ENCODE data around the gene ALDH1A1.

Gene ALDH1A1

GRCh38 chr9:72982146-72982799 lies 29.4 kb upstream of the ALDH1A1 start:
- POLR2A ChIA-PET: no interaction called here

GRCh38 chr9:72981433-72981832 lies 28.6 kb upstream of the ALDH1A1 start:
- Histone ChIP-seq H3K4me1 (ENCODE audit: control insufficient read depth, insufficient read depth, low read length) (no peaks in the 10 kb centered on the region), H3K36me3 (ENCODE audit: control insufficient read depth in 2 of 2, insufficient read depth in 1 of 2, low read length in 2 of 2) (no peaks in the 10 kb centered on the region), H3K27ac (ENCODE audit: extremely low read depth, low read depth, low read length) (no peak overlapping the region), H3K9me3 (ENCODE audit: control insufficient read depth, insufficient read depth, low read depth, low read length) (no peaks in the 10 kb centered on the region), H3K4me3 (ENCODE audit: low read depth, low read length) (no peak overlapping the region)
- CTCF ChIA-PET: no interaction called here
- POLR2A ChIA-PET: no interaction called here
- TF ChIP-seq CTCF (tag by site-specific recombination; IDR thresholded peaks at IDR 0.05): no peak
- no peak for TF ChIP-seq MYNN (tag by site-specific recombination; IDR thresholded peaks at IDR 0.05; ENCODE audit: borderline replicate concordance)
- TF ChIP-seq ZNF341 (tag by site-specific recombination; IDR thresholded peaks at IDR 0.05; ENCODE audit: low read depth): no peak
- no peak for TF ChIP-seq ZNF48 (tag by site-specific recombination; IDR thresholded peaks at IDR 0.05)
- TF ChIP-seq ZNF155 (tag by site-specific recombination; IDR thresholded peaks at IDR 0.05): no peak
- TF ChIP-seq OSR2 (tag by site-specific recombination; IDR thresholded peaks at IDR 0.05): no peak
- TF ChIP-seq ZNF518A (tag by site-specific recombination; conservative IDR thresholded peaks at IDR 0.05; ENCODE audit: low read depth): no peak
- no peak for TF ChIP-seq ZNF561 (tag by site-specific recombination; IDR thresholded peaks at IDR 0.05; ENCODE audit: borderline replicate concordance)
- no peak for TF ChIP-seq ZNF501 (tag by site-specific recombination; IDR thresholded peaks at IDR 0.05)
- TF ChIP-seq ZNF416 (tag by site-specific recombination; IDR thresholded peaks at IDR 0.05): no peak
- no peak for TF ChIP-seq ZNF426 (tag by site-specific recombination; IDR thresholded peaks at IDR 0.05)
- TF ChIP-seq ZNF23 (tag by site-specific recombination; IDR thresholded peaks at IDR 0.05; ENCODE audit: borderline replicate concordance): no peak
- no peak for TF ChIP-seq TSHZ1 (tag by site-specific recombination; IDR thresholded peaks at IDR 0.05; ENCODE audit: borderline replicate concordance)

More at GRCh38 chr9:72982146-72982799, 29.4 kb upstream of the ALDH1A1 start:
- Histone ChIP-seq H3K27ac (ENCODE audit: extremely low read depth, low read depth, low read length) (no peak overlapping the region), H3K9me3 (ENCODE audit: control insufficient read depth, insufficient read depth, low read depth, low read length) (no peaks in the 10 kb centered on the region), H3K4me1 (ENCODE audit: control insufficient read depth, insufficient read depth, low read length) (no peaks in the 10 kb centered on the region), H3K36me3 (ENCODE audit: control insufficient read depth in 2 of 2, insufficient read depth in 1 of 2, low read length in 2 of 2) (no peaks in the 10 kb centered on the region), H3K4me3 (ENCODE audit: low read depth, low read length) (no peak overlapping the region)
- no peak for TF ChIP-seq ZNF335 (tag by site-specific recombination; conservative IDR thresholded peaks at IDR 0.05)
- no peak for TF ChIP-seq HOXD13 (CRISPR knock-in tag; IDR thresholded peaks at IDR 0.05; ENCODE audit: borderline replicate concordance)
- no peak for TF ChIP-seq ZNF404 (tag by site-specific recombination; IDR thresholded peaks at IDR 0.05)
- no peak for TF ChIP-seq OVOL3 (tag by site-specific recombination; IDR thresholded peaks at IDR 0.05)
- TF ChIP-seq ZNF155 (tag by site-specific recombination; IDR thresholded peaks at IDR 0.05): no peak
- TF ChIP-seq ZNF626 (tag by site-specific recombination; IDR thresholded peaks at IDR 0.05): no peak
- no peak for TF ChIP-seq ZNF24 (tag by site-specific recombination; IDR thresholded peaks at IDR 0.05)
- TF ChIP-seq ATF2 (tag by site-specific recombination; IDR thresholded peaks at IDR 0.05; ENCODE audit: low read depth): no peak
- TF ChIP-seq ZNF26 (tag by site-specific recombination; IDR thresholded peaks at IDR 0.05): no peak
- TF ChIP-seq FEZF1 (tag by site-specific recombination; IDR thresholded peaks at IDR 0.05): no peak
- no peak for TF ChIP-seq ZNF670 (tag by site-specific recombination; IDR thresholded peaks at IDR 0.05; ENCODE audit: low read depth)
- CTCF ChIA-PET: interaction anchor here (0.6 to 1.3 kb wide), 2 partner anchors 40 to 126 kb away, joined by 3 to 4 read pairs; no protein-coding TSS in a partner anchor

All from HEK293 (cell line).